GM21526 (cell line): ENCODE measurements around the gene KIAA1328.
A peak's percentile ranks its signal among the peaks of the same experiment; 100 is the strongest.
"Not testable (repeated sequence)": the region's sequence is repeated elsewhere in the genome, so short reads cannot be mapped to it uniquely, and the experiment has no call there.

Experiments
- ATAC-seq: cut with Tn5 transposase; IDR thresholded peaks from one replicate; pipeline ENCODE4 v1.9.1; 2021; ENCODE audit warnings: moderate library complexity; ENCODE audit not compliant: unreplicated experiment, low FRiP score

KIAA1328 gene

DNA sequence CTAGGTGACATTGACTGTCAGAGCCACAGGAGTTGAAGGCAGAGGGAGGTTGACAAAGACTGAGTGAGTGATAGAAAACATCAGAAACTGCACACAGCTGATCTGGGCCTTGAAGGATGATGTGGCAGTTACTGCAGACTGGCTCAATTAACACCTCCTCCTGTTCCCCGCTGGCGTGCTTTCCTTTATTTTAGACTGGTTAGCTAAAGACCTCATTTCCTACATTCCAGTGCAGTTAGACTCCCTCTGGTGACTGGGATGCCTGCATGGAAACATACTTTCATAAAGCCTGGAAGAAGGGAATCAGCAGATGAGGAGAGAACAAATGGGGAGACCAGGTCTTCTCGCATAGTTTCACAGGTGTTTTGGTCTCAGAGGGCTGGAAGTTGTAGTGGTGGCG, 7.2 kb upstream of the KIAA1328 start:
- ATAC-seq, result no peak

DNA sequence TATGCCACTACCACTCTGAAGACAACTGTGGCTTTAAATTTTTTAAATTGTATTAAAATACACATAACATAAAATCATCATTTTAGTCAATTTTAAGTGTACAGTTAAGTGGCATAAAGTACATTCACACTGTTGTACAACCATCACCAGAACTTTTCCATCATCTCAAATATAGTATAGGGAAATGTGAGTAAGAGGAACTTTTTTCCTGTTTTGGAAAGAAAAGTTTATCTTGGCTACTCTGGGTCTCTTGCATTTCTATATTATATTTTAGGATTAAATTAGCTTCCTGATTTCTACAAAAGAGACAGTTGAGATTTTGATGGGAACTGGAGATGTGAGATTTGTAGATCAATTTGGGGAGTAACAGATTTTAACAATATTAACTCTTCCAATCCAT, 3.4 kb upstream of the KIAA1328 start:
- no peak for ATAC-seq

- no peak for ATAC-seq
Observed at GRCh38 chr18:36826556-36826955, 2.4 kb upstream of the KIAA1328 start.

DNA sequence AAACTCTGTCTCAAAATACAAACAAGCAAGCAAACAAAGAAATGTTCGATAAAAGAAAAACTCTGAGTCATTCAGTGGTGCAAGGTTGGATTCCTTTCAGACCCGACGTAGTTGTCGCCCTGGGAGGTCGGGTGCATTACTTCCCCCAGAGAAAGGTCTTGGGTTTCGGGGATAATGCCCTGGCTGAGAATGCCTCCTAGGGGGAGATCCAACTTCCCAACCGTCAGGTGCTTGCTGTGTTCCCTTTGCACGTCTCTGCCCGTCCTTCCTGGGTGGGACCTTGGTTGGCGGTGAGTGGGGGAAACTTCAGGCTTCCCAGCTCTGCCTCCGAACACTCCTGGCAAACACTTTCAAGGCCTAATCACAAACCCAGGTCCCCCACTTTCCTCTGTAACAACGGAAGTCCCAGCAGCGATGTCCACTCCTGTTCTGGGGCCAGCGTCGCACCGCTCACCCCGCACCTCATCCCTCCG, 734 bp upstream of the KIAA1328 start:
- peak; percentile 2 for ATAC-seq

- ATAC-seq, result peak; percentile 0
Observed at GRCh38 chr18:36829362-36830157, 633 bp downstream of the KIAA1328 start.

DNA sequence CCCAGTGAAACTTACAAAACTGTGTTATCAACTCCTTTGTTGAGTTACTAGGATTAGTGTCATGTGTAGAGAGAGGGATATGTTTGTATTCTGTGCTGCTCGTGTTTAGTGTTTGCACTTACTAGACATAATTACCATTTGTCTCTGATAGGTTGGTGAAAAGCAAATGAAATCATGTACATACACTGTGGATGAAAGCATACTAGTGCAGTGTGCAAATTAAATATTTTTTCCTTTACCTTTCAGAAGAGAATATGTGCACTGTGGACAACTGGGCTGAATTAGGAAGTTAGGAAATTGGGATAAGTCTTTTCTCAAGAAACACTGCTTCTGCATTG, 1.2 kb downstream of the KIAA1328 start:
- ATAC-seq, result no peak

- ATAC-seq, result no peak
Observed at GRCh38 chr18:36831139-36831538, 2.2 kb downstream of the KIAA1328 start.

- no peak for ATAC-seq
Observed at GRCh38 chr18:36833120-36833519, 4.2 kb downstream of the KIAA1328 start.

- ATAC-seq, result no peak
Observed at GRCh38 chr18:36835927-36836326, 7.0 kb downstream of the KIAA1328 start.

GRCh38 chr18:36839835-36840234, 10.9 kb downstream of the KIAA1328 start:
- ATAC-seq, result no peak

DNA sequence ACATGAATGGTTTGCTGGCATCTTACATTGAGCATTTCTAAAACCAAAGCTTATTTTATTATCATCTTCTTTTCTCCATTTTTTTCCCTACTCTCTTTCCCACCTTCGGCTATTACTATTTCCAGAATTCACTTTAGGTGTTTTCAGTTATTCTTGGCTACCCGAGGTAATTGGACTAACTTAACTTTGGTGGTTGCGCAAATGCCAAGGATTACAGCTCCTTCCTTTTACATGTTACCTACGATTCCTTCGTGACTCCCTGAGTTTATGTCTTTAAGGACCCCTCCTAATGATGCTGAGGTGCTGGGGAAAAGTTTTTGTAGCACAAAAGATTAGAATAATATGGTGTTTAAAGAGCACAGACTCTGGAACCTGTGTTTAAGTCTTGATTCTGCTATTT, 14.3 kb downstream of the KIAA1328 start:
- ATAC-seq, result no peak

- ATAC-seq, result no peak
Observed at GRCh38 chr18:36843784-36844183, 14.9 kb downstream of the KIAA1328 start.

DNA sequence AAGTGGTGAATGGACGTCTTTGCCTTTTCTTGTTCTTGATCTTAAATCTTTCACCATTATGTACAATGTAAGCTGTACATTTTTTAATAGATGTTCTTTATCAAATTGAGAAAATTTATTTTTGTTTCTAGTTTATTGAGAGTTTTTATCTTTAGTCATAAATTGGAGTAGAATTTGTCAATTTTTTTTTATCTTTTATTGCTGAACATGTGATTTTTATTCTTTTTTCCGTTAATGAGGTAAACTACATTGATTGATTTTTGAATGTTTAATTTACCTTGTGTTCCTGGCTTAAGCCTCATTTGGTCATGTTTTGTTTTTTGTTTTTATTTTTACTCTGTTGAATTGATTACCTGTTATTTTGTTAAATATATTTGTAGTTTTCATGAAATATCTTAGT, 19.7 kb downstream of the KIAA1328 start:
- no peak for ATAC-seq

DNA sequence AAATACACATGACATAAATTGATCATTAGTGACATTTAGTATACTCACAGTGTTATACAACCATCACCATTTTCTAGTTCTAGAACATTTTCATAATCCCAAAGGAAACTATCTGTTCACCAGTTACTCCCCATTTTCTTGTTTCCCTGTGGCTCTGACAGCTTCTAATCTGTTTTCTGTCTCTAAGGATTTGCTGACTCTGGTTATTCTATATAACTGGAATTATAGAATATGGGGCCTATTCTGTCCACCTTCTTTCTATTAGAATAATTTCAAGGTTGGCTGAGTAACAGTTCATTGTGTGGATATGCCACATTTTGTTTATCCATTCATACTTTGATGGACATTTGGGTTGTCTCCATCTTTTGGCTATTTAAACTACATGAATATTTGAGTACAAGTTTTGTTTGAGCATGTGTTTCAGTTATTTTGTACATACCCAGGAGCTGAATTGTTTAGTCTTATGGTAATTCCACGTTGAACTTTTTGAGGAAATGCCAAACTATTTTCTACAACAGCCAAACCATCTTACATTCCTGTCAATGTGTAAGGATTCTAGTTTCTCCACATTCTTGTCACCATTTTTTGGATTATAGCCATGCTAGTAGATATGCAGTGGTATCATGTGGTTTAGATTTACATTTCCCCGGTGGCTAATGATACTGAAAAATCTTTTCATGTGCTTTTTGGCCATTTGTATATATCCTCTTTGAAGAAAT, 20.5 kb downstream of the KIAA1328 start:
- no peak for ATAC-seq

DNA sequence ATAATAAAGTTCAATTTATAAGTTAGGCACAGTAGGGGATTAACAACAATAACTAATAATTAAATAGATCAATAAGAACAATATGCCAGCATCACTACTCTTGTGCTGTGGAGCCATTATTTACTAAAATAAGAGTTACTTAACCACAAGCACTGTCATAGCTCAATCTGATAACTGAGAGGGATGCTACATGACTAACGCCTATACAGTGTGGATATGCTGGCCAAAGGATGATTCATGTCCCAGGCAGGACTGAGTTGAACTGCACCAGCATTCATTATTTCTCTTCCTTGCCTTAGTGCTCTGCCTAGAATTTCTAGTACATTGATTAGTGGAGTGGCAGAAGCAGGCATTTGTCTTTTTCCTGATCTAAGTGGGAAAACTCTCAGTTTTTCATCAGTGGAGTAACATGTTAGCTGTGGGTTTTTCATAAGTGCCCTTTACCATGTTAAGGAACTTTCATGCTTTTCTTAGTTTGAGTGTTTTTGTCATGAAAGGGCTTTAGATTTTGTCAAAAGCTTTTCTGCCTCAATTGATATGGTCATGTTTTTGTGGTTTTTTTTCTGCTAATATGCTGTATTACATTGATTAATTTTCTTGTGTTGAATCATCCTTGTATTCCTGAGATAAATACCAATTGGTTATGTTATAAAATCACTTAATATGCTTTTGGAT, 21.7 kb downstream of the KIAA1328 start:
- no peak for ATAC-seq

DNA sequence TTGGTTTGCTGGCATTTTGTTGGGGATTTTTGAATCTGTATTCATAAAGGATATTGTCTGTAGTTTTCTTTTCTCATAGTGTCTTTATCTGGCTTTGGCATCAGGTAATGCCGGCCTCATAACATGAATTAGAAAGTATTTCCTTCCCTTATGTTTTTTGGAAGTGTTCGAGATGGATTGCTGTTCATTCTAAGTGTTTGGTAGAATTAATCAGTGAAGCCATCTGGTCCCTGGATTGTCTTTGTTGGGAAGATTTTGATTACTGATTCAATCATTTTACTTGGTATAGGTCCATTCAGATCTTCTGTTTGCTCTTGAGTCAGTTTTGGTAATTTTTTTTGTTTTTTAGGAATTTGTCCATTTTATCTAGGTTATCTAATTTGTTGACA, 22.3 kb downstream of the KIAA1328 start:
- no peak for ATAC-seq

- no peak for ATAC-seq
Observed at GRCh38 chr18:36856815-36857214, 27.9 kb downstream of the KIAA1328 start.

DNA sequence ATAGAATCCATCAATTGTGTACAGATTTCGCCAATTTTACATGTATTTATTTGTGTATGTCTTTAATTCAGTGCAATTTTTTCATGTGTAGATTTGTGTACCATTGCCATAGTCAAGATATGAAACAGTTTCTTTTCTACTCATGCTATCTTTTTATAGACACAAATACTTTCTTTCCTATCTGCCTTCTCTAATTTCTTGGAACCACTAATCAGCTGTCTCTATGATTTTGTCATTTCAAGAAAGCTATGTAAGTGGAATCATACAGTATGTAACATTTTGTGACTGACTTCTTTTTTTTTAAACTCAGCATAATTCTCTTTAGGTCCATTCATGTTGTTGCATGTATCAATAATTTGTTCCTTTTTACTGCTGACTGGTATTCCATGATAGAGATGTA, 33.3 kb downstream of the KIAA1328 start:
- ATAC-seq, result no peak

- ATAC-seq, result no peak
Observed at GRCh38 chr18:36867056-36867455, 38.1 kb downstream of the KIAA1328 start.

DNA sequence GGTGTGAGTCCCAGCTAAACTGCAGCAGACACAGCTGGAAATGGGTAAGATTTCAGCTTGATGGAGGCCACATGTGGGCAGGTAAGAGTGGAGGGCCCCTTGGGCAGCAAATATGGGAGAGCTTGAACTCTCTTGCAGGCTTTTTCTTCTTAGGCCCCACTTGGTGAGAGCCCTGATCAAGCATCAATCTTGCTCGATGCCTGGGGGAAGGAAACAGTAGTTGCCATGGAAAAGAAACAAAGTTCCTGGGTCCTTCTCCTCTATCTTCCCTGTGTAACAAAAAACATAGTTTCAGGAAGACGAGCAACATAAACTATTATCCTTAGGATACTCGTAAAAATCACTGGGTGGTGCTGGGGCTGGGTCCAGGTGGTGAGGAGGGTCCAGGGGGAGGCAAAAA, 42.9 kb downstream of the KIAA1328 start:
- no peak for ATAC-seq

- no peak for ATAC-seq
Observed at GRCh38 chr18:36872329-36872728, 43.4 kb downstream of the KIAA1328 start.

GRCh38 chr18:36873826-36874225, 44.9 kb downstream of the KIAA1328 start:
- ATAC-seq, result not testable (repeated sequence)
